Erythroblast (primary cell): ENCODE data around the gene ZMIZ1.

Source experiments
- GATA1 ChIP-seq: IDR thresholded peaks from 2 replicates; pipeline ENCODE4 v1.6.1; 2011; ENCODE audit warnings: low read depth, mild to moderate bottlenecking, control low read depth, low read length, moderate library complexity
- POLR2A ChIP-seq: IDR thresholded peaks from 2 replicates; pipeline ENCODE4 v1.6.1; 2011; ENCODE audit warnings: mild to moderate bottlenecking, low read length

- TF ChIP-seq POLR2A (no peak), GATA1 (no peak)
Observed at GRCh38 chr10:79312601-79313187, 243.9 kb downstream of the ZMIZ1 start.
